HG02943 (cell line): ENCODE measurements around the gene GBF1.
"Not testable (repeated sequence)": the region's sequence is repeated elsewhere in the genome, so short reads cannot be mapped to it uniquely, and the experiment has no call there.

Source experiments
- ATAC-seq: cut with Tn5 transposase; IDR thresholded peaks from one replicate; pipeline ENCODE4 v1.9.1; 2021; ENCODE audit warnings: mild to moderate bottlenecking, low read depth, moderate library complexity; ENCODE audit not compliant: unreplicated experiment

GBF1 gene

DNA sequence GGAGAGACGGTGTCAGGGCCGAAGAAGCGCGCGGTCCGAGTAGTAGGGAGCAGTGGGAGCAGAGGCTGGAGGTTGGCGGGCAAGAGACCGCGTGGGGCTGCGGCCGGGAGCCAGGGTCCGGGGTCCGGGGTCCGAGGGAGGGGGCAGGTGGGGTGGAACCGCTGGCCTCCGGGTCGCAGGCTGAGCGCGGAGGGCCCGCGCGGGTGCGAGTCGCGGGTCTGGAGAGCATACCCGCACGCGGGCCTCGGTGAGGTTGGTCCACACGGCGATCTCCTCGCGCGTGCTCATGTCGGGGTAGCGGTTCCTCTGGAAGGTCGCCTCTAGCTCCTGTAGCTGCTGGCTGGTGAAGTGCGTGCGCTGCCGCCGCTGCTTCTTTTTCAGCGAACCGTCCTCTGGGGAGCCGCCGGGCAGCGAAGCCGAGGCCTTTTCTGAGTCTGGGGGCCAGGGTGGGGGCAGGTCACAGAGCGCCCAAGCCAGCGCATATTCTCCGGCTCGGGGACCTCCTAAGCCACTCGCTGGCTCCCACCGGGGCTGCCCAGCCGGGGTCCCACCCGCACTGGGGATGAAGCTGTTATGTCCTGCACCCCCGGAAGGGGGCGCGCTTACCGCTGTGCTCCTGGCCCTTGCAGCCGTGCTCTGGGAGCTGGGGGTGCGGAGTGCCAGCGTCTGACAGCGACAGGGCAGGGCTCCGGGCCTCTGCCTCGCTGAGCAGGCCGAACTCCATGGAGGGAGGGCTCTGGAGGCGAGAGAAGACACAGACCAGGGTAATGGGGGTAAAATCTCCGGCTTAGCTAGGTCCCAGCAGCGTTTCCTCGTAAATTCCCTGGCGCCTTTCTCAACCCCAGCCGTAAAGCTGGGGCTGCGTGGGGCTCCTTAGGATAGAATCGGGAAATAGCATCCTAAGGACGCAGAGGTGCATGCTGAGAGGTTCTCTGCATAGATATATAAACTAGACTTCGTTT lies 13.7 kb upstream of the GBF1 start:
- ATAC-seq = no peak

DNA sequence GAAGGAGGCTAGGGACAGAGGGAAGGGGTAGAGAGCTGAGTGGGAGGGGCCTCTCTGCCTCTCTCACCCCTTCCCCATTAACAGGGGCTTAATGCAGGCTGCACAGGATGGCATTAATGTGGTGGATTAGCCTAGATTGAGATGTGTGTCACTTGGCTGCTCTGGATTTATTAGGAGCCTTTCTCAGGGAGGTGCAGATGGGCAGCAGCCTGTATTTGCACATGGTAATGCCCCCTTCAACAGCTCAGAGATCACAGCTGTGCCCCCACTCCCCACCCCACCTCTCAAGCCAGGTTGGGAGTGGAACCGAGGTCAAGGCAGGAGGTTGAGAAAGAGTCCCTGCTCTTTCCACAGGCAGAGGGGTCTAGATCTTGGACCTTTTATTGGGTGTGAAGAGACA lies 11.3 kb upstream of the GBF1 start:
- no peak for ATAC-seq

DNA sequence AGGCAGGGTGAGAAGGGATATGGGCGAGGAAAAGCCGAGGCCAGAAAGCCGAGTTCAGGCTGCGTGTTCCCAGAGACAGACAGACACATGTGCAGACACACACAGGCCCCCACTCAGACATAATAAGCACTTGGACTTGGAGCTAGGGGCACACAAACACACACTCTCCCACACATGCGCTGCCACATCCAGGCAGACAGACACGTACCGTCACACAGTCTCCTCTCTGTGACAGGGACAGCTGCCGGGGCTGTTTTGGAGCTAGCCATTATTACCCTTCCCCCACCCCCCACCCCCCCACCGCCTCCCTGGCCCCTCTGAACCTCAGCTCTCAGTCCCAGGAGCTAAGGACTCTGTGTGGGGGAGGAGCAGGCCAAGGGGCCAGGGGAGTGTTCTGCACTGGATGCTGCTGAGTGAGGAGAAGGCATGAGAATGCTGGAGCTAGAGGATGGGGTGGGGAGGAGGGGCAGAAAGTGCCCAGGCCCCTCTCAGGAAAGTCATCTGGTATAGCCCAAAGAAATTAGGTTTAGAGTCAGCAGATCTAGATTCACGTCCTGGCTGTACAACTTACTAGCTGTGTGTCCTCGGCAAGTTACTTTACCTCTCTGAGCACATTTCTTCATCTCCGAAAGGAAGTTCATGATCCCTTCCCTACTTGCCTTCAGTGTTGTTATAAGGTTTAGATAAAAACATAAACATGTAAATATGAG lies 10.3 kb upstream of the GBF1 start:
- no peak for ATAC-seq

DNA sequence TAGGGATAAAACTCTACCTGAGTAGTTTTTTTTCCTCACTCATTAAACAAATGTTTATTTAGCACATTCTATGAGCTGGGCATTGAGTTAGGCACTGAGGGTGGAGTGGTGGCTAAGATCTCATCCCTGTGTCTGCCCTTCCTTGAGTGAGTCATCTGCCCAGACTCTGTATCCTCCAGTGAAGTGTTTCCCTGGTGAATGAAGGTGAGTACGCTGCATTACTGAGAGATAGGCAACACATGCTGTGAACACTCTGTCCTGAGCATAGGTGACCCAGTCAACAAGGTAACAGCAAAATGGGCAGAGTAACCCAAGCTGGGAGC lies 9.8 kb upstream of the GBF1 start:
- no peak for ATAC-seq

DNA sequence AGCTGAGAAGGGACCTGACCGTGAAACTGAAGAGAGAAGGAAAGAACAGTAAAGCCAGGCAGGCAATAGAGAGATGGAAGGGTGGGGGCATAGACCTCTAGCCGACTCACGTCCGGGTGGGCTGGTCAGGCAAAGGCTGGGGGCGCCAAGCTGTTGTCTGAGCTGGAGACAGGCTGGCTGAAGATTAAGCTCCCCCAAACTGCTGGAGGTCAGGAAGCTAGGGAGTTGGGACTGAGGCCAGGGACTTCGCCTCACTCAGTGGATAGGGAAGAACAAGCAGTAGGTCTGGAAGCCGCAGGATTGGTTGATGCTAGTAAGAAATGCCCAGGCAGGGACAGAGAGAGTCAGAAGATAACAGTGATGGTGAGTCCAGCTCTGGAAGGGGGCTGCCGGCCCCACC lies 9.3 kb upstream of the GBF1 start:
- ATAC-seq = no peak

DNA sequence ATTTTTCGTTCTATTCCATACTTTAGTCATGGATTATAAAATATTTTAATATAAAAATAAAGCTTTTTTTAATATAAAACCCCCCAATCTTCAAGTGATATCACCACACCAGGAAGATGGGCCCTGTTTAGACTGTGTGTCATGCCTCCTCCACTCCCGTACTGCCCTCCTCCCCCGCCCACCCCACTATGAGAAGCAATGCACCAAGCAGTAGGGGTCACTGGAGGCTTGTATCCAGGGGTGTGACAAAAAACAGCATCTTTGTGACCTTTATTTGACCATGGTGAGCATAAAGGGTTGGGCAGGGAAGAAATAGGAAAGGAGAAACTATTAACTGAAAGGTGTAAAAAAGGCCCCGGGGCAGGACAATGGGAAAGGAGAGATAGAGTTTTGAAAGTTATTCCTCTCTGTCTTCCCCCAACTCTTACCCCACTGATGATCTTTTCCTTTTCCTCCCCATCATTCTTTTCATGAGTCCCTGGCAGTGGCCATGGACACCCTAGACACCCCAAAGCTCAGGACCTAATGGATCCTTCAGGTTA lies 7.5 kb upstream of the GBF1 start:
- no peak for ATAC-seq

DNA sequence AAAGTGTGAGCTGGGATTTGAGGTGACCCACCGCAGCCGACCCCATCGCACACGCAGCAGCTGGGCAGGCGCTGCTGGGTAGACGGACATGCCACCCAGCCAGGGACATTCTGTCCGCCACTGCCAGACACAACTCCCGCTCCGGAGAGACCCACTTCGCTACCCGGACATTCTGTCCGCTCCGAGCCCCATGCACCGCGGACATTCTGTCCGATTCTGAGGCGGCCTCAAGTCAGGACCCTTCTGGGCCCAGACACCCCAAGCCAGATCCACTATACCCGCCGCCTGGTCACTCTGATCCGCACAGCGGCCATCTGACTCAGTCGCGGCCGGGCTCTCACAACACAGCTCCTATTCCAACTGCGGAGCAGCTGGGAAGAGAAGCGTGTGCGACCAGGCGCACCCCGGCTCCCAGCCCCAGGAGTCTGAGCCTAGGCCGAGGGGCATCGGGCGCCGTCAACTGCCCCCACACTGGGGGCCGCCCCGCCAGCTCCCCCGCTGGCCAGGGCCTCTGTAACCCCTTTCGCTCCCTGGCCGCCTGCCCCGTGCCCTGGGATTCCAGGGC lies 4.8 kb upstream of the GBF1 start:
- no peak for ATAC-seq

DNA sequence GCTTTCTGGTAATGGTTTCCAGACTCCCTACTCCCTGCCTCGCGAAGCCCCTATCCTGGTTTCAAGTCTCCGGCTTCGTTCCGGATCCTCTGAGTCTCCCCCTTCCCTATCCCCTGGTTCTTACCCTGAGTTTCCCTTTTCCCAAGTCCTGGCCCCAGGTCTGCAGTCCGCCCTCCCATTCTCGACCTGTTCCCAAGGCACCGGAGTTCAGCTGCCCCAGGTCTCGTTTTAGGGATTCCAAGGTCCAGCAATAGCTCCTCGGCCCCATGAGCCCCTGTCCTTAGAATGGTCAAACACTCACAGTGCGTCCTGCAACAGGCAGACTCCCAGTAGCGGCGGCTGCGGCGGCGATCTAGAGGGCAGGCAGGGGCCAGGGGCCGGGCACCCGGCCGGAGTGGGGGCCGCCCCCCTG lies 4.3 kb upstream of the GBF1 start:
- no peak for ATAC-seq

DNA sequence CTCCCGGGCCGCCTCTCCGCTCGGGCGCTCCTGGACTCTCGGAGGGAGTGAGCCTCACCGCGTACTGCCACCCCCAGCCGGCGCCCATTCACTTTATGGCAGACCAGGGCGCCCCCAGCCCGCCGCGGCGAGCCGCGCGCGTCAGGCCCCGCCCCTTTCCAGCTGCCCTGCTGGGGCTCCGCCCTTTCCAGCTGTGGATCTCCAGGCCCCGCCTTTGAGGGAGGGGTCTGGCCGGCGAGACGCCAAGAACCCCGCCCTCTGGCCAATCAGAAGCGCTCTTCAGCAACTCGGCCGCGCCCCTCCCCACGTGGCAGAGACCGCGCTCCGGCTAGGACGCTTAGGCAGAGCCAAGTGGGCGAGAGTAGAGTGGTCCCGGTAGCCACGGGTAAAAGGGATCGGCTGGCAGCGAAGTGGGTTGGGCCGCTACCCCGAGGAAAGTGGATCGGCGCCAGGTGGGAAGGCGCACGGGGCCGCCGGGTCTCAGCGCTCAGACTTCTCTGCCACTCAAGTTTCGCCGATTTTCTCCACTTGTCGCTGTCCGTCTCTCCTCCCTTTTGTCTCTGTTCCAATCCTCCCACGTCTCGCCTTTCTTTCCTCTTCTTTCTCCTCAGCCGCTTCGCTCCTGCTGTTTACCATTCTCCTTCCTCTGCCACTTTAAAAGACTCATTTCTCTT lies 3.8 kb upstream of the GBF1 start, which contains the start of gene PITX3:
Gene PITX3, minus strand, starts transcription at position 69 of the 674 bp plus-strand sequence. CDS start 9,432 bp downstream, outside the sequence.
- ATAC-seq = peak; percentile 38

DNA sequence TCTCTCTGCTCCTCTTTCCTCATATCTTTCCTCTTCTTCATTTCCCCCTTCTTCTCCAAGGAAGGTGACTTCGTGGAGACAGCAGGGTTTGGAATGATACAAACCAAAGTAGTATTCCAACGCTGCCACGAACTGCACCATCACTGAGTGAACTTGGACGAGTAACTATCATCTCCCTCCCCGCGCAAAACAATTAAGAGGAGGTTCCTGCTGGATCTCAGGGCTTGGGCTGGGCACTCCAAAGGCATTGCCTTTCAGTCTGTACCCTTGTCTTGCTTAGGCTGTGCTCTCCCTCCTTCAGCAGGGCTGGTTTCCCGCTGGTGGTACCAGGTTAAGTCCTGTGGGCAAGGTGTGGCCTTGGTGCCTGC lies 3.2 kb upstream of the GBF1 start:
- ATAC-seq = no peak

DNA sequence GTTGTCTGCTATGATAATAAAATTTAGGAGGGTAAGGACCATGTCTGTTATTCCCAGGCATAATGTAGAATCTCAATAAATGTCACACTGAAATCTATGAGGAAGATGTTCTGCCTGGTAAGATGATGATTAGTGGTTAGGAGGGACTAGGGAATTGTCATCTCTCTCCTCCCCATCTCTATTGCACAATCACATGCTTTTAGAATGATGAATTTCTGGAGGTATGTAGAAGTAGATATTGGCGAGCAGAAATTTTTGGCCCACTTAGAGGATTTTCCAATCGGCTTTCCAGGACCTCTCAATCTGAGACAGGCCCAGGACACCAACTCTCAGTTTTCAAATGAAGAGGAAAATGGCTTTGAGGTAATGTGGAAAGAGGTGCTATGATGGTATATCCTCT lies 2.0 kb upstream of the GBF1 start:
- no peak for ATAC-seq

DNA sequence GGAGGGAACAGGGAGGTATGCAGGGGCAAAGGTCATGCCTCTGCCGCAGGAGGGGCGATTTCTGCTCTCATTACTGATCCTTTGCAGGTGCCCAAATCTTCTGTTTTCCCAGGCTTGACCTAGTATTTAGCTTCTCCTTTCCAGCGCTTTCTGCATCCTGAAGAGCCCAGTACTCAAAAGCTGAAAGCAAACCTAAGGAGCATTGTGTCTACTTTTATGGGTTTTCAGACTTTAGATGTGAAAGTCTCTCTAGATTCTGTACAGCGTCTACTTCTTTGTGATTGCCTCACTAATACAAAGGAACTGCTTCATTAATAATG lies 560 bp downstream of the GBF1 start:
- ATAC-seq = no peak

DNA sequence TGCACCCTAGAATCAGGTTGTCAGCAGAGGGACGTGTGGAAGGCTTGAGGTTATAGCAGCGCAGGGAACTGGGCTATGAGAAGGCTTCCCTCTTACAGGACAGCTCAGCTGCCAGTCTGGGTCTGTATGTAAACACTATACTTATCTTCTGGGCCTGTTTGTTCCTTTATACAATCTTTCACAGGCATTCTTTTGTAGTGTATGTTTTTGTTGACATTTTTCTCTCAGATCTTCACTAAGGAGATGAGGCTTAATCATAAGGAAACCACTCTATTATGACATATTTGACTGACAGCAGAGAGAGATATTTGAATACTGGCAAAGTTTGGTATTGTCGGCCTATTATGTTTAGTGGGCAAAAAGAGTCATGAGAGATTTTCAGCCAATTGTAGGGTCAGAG lies 929 bp downstream of the GBF1 start:
- no peak for ATAC-seq

DNA sequence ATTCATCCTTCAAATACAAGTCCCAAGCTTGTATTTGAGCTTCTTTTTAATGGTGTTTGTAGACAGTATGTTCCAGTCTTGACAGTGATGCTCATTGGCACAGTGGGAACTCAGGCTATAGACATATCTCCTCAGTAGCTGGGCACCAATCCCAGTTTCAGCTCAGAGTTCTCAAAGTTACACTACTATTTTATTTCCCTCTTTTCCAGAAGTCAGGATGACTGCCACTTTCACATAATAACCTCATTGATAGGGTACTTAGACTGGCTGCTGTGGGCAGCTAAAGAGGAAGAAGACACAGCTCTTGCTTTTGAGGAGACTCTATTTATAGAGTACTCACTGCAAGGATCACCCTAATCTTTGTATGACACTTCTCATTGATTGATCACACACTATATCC lies 2.4 kb downstream of the GBF1 start:
- no peak for ATAC-seq

DNA sequence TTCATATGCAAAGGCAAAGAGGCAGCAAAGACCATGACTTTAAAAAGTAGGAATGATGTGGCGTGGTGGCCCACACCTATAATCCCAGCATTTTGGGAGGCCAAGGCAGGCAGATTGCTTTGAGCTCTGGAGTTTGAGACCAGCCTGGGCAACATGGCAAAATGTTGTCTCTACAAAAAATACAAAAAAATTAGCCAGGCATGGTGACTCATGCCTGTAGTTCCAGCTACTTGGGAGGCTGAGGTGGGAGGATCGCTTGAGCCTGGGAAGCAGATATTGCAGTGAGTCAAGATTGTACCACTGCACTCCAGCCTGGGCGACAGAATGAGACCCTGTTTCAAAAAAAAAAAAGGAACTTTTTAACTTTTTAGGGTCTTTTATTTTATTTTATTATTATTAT lies 7.2 kb downstream of the GBF1 start:
- not testable (repeated sequence) for ATAC-seq

DNA sequence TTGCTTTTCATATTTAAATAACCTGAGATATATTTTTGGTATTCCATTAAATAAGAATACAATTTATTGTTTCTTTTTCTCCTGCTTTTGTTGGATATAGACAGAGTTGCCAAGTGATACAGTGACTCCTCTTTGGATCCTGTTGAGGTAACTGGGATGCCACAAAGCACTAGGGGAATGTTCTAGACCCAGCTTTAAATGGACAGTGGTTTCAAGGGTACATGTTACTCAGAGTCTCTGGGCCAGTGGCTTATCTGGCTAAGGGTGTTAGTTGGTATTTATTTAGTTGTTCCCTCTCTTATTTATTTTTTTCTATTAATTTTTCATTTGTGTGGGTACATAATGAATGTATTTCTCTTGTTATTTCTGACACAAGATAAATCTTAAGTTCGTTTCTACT lies 9.1 kb downstream of the GBF1 start:
- ATAC-seq = no peak

DNA sequence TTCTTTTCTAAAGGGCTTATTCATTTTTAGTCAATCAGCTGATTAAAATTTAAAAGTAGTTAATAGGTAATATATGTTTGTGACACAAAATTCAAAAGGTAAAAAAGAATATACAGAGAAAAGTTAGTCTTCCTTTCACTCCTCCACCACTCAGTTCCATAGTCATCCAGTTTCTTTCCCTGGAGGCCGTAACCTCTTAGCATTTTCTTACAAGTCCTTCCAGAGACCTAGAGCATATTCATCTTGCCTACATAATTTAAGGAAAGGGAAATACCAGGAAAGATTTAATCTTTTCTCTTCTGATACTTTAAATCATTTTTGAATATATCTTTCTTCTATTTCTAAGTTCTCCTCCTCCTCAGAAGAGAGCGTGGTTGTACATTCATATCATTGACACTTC lies 10.1 kb downstream of the GBF1 start:
- ATAC-seq = no peak

DNA sequence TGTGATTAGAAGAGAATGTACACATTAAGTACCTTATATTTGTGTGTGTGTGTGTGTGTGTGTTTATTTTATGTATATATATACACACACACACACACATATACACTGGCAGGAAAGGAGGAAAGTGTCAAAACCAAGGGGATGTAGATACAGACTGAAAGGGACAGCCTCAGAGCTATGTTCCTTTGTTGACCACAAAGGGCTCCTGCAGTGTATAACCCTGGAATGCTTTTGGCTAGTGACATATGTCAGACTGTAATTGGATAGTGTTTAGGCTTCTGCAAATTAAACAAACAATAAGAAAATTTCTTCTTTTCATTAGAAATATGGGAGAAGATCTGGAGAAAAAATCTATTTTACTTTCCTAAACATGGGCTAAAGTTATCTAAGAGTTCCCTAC lies 15.9 kb downstream of the GBF1 start:
- ATAC-seq = no peak

DNA sequence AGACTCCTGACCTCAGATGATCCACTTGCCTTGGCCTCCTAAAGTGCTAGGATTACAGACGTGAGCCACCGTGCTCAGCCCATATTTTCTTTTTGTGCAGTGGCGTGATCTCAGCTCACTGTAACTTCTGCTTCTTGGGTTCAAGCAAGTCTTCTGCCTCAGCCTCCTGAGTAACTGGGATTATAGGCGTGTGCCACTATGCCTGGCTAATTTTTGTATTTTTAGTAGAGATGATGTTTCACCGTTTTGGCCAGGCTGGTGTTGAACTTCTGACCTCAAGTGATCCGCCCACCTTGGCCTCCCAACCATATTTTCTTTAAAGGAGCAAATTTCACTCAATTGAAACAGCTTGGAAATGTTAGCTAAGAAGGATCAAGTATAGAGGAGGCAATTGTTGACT lies 16.5 kb downstream of the GBF1 start:
- no peak for ATAC-seq

DNA sequence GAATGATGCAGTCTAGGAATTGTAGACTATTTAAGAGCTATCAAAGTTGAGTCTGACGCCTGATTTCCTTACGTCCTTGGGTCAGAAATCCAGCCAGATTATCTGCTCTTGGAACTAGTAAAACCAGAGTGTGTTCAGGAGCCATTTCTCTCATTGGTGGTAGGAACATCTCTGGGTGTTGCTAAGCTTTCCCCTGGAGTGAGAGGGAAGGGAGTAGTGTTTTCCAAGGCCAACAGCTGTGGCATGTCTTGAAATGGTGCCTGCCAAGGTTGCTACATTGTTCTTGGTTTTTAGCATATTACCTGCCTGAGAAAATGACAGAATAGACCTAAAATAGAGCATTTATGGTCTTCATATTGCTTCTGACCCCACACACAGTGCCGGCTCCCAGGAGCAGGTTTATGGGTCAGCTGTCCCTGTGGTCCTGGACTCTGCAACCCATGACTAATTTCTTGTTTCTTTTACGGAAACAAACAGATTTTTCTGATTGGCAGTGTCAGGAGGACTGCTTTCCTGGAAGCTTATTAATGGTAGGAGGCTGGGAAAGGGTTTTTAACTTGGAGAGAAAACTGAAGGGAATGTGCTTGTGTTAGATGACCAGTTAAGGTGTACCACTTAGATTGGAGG lies 17.5 kb downstream of the GBF1 start:
- no peak for ATAC-seq

DNA sequence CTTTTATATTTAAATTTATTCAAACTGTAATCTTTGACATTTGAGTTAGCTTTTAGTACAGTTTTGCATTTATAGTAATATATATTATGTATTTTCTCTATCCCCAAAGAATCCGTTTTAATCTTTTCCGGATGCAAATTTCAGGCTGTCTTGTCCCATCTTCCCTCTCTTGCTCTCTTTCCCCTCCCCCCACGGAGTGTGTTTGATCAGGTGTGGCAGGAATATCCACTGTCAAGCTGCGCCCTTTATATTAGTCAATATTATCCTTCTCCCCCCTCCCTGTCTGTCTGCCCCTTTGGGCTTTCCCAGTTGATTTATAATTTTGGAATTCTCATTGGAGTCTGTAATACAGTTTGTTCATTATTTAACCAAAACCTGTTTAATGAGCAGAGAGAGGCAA lies 19.0 kb downstream of the GBF1 start:
- ATAC-seq = no peak
